ENCODE results near the gene S100A8.

S100A8 gene

DNA sequence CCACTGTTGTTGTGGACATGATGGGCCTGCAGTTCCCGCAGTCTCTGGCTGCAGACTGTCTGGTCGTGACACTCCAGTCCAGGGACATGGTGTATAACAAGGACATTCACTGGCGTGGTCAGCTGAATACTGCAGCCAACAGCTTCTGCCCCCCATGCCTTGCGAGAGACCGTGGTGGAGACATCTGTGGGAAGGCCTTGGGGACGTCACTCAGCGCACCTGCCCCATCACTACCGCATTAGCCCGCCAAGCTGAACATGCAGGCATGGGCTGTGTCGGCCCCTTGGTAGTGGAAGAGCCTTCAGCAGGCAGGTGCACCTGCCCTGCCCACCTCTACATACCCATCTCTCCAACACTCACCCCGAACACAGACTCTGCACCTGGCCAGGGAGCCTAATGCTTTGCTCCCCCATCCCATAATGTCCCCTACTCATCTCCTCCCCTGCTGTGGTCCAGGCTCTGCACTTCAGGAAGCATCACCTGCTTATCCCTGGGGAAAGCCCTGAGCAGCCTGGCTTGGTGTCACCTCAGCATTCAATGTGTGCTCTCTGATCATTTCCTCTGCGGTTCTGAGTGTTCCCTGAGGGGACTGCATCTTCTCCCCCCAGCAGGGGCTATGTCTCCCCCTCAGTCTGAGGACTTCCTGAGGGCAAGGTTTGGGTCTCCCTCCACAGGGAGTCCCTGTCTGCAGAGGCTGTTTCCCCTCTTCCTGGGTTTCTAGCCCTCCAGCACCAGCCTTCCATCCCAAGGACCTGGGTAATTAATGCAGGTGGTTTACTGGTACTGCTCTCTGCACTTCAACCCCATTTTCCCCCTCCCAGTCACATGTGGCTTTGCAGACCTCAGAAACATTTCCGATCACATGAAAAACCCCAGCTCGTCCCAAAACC lies 45.4 kb downstream of the S100A8 start:
- DNase-seq = no peak

DNA sequence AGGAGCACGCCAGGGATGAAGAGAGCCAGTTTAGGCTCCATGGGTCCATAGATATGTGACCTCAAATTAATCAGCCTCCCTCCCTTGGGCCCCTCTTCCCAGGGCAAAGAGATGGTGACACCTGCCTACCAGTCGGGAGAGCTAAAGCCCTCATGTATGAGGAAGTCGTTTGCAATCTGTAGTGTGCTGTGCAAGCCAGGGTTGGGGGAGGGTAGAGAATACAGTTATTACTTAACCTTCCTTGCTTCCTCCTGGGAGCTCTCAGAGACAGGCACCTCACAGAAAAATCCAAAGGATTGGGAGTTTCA lies 46.2 kb downstream of the S100A8 start:
- DNase-seq = no peak

DNA sequence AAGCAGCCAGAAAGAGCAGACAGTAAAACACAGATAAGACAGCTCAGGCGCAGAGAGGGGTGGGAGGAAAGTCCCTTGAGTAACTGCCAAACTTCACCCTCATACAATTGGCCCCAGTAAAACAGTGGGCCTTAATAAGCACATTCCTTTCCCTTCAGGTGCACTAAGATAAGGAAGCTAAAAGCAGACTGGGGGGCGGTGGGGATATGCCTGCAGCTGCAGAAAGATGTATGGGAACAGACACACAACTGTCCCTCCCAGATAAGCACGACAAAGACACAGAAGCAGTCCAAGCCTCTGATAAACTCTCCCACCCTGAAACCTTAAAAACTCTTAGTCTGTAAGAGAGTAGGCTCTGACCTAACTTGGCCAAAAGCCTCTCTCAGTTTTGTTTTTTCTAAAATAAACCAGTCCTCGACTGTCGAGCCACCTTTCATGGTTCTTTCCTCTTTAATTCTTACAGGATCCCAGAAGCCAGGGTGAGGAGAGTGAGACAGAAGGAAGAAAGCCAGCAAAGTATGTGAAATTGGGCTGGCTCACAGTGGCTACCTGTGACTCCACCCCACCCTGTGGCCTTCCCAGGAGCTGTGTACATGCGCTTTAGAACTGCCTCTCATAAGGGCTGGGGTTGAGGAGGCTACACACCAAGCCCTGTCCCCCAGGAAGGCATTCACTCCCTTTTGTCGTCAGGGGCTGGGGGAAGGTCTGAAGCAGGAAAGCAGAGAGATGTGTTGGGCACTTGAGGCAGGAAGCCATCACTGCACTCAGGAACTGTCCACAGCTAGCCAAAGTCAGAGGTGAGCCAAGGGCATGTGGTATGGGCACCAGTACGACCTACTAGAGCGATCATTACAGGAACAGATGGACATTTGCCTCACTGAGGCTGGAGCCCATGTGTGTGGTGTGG lies 46.8 kb downstream of the S100A8 start:
- no peak for DNase-seq

DNA sequence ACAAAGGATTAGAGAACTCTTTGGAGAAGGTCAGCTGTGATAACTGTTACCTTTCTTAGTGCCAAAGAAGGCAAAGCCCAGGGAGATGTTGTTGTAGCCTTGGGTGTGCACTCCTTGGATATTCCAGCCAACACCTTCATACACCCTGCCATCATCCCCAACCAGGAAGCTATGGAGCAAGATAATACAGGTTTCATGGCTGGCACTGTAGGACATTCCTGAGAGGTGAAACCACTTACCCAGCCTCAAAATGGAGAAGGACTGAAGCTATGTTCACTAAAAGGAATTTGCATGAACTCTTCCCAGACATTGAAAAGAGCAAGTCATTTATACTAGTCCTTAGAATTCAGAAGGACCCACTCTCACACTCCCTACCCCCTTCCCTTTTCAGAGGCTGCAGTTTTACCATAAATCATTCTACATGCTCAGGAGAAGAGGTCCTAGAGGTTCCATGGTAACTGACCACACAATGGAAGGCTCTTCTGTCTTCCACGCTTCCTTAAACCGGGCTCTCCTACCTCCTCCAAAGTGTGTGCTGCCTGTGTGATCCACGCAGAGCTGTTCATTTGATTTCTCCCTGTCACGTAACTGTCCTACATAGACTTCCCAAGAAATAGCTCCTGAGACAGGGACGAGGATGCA lies 47.7 kb downstream of the S100A8 start:
- no peak for DNase-seq

DNA sequence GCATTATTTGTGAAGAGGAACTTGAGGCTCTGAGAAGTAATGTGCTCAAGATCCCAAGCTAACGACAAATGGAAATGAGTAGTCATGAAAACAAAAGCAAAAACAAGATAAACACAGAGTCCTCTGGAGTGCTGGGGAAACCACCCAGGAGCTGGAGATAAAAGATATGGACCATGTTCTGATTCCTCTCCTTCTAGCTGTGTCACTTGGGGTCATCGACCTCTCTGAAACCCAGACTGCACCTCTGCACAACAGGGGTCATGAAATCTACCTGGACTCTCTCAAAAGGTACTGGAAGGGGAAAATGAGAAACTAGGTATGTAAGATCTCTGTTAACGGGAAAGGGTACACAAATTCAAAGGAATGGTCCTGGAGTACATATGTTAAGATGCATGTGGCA lies 48.7 kb downstream of the S100A8 start:
- DNase-seq = no peak

DNA sequence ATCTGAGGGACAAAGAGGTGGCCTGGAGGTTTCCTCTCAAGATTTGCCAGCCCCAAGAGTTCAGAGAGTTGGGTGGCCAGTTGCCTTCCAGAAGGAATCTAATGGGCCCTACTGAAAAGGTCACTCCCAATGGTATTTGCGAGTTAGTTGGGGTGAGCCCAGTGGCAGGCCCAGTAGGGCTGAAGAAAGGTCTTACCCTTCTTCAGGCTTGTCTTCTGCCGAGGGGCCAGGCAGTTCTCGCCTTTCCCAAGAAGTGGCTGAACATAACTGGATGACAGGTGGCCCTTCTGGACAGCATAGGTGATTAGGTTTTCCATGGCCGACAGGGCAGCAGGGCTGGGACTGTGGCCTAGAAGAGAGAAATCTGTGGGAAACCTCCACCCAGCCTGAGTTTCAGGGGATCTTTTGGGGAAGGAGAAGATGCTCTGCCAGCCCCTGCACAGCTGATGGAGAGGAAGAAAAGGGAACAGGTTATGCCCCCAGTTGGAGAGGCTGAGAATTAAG lies 49.4 kb downstream of the S100A8 start:
- DNase-seq = no peak

DNA sequence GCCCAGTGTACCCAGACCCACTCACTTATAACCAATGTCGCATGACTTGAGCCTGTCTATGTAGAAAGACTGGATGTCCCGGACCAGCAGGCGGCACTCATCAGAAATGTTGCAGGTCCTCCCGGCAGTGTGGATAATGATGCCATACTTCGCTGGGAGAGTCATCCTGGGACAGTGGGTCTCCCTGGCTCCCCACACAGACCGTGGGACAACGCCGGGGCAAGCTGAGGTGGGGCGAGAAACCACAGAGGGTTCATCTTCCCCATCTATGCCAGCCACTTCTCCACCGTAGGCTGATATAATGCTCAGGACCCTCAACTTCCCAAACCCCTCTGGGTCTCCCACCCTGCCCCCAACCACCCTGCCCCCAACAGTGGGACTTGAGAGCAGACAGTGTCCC lies 50.5 kb downstream of the S100A8 start:
- no peak for DNase-seq
